Femur (tissue), 1 donor: ENCODE results near the gene ARSJ.
"Not testable (repeated sequence)": the region's sequence is repeated elsewhere in the genome, so short reads cannot be mapped to it uniquely, and the experiment has no call there.

ENCODE experiments used
- DNase-seq: peaks from one replicate; pipeline ENCODE4 v3.0.0-alpha.2; 2017

The ARSJ gene

DNA sequence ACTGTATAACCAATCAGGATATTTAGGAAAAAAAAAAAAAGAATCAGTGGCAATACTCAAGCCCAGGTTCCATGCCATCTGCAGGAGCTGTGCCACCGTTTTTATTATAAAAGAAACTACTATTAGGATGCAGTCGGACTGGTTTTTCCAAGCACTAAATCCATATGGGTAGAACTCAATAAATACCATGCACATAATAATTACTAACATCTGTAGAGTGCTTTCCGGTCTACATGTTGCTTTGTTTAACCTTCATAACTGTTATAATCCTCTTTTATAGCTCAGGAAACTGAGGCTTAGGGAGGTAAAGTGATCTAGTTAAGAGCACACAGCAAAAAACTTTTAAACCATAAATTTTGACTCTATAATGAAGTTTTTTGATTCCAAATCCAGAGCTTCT lies 24.0 kb downstream of the ARSJ start:
- DNase-seq = no peak

DNA sequence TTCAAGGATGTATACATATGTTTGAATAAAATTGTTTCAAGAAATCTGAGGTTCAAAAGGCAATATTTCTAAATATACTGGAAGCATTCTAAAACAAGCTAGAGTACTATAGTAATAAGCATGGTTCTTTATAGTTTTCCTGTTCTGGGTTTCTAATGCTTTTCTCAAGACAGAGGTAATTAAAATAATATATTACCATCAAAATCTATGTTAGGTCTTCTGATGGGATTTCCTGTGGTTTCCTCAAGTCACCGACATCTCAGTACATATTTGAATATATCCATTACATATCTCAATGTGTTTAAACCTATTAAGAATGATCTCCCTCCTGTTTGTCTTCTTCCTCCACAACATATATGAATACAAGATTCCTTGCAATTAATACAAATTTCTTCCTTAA lies 25.6 kb downstream of the ARSJ start:
- DNase-seq = no peak

DNA sequence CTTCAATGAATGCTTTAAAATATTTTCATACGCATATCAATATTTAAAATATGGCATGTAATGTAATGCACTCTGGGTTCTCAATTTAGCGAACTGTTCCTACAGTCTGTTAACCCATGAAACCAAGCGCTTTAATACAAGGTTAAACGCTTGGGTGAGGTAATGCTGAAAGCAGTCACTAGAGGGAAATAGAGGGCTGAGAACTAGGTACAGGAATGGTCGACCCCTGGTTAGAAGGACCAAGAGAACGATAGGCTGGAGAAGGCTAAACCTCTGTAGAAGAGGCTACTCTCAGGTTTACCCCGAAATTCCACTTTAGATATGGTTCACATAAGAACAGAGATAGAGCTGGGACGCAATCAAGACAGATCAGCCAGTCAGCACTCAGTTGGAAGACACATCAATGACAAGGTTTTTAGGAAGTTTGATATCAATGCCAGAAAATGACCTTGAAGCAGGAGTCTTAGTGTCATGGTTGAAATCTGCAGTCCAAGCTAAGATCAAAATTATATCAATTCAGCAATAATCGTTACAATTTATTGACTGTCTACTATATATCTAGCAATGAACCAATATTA lies 26.9 kb downstream of the ARSJ start:
- no peak for DNase-seq

DNA sequence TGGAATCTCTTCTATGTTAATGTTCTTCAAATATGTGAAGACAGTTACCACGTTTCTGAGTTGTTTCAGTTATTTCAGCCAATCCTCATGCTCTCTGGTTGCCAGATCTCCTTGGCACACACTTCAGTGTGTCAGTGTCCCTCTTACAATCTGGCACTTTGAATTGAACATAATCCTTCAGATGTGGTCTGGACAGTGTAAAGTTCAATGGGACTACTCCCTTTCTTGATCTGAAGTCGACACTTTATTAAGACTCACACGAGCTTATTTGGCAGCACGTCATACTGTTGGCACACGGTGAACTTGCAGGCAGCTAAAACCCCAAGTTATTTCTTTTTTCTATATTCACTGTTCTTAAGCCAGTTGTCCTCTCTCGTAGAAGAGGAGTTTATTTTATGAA lies 28.2 kb downstream of the ARSJ start:
- DNase-seq = peak; percentile 49

DNA sequence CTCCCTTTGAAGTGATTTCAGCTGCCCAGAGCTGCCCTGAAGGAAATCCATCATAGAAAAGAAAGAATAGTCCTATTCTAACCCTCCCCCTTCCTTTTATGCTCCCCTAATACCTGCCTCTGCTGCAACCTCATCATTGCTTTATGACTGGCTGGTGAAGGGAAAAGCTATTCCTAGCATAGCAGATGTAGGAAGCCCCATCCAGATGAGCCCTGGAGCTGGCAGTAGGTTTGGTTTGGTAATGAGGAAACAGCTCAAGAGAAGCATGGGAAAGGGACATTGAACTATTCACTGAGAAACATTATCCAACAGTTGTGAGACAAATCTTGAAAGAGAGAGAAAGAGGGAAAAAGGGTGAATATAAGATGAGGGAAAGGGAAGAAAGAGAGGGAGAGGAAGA lies 29.2 kb downstream of the ARSJ start:
- no peak for DNase-seq

DNA sequence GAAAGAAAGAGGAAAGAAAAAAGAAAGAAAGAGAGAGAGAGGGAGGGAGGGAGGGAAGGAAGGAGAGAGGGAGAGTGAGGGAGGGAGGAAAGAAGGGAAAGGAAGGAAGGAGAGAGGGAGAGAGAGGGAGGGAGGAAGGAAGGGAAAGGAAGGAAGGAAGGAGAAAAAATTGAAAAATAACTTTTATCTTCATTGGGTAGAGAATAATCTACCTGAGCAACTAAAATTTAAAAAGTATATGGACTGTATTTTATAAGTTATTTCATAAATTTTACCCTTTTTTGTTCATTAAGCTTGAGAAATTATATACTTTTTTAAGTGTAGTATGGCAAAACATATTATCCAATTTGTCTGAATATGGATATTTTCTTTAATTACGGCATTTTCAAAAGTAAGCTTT lies 32.0 kb downstream of the ARSJ start:
- DNase-seq = no peak

DNA sequence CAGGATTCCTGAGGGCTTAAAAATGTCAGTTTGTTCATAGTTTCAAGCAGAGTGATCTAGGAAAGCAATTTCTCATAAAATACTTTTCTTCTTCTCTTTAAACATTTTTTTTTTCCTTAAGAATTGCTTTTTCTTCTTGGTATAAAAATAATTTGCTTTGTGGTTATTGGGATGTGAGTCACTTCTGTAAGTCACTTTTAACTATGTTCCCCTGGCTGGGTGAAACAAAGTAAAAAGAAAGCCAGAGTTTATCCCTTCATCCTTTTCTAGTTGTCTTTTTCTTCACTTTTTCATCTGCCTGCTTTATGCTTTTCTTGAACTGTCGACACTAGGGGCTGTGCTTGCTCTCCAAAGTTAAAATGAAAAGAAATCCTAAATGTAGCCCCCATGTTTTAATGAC lies 33.5 kb downstream of the ARSJ start:
- DNase-seq = no peak

DNA sequence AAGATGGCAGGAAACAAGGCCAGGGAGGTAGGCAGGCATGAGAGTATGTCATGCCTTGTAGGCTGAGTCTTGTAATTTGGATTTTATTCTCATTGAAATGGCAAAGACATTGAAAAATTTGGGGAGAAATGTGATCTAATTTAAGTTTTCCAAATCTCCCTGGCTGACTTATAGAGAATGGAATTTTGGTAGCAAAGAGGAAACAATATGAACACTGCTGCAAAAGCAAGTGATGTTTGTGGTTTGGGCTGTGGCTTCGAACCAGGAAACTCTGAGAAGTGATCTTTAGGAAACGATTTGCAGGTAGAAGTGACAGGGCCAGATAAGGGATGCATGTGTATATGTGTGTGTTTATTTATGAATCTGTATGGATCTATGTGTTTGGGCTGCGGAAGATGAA lies 35.6 kb downstream of the ARSJ start:
- no peak for DNase-seq

DNA sequence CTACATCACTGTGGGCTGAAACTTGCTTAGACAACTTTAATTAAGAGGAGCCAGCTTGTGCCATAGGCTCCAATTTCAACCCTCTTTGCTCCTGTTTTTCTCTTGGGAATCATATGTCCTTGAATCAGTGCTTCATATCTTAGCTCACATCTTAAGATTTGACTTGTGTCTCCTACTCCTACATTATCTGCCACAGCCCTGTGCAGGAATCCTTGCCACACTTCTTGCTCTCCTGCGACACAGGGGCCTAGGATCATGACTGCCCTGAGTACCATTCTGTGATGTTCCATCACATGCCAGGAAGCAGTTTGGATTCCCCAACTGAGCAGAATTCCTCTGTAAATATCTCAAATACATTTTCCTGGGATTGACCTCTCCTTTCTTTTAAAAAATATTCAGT lies 36.4 kb downstream of the ARSJ start:
- no peak for DNase-seq

DNA sequence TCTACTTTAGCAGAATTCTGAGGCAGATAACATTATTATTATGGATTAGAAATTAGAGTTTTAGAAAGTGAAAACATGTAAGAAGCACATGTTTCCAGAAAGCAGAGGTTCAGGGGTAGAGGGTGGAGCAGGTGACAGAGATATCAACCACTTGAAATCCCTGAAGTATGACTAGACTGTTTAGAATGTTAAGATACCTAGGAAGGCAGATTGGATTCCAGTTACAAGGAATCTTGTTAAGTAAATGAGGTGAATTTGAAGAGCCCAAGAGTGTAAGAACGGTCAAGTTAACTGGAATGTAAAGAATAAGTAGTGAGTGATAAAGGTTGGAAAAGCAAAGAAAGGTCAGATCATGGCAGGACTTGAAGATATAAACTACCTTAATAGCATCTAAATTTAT lies 37.6 kb downstream of the ARSJ start:
- DNase-seq = no peak

DNA sequence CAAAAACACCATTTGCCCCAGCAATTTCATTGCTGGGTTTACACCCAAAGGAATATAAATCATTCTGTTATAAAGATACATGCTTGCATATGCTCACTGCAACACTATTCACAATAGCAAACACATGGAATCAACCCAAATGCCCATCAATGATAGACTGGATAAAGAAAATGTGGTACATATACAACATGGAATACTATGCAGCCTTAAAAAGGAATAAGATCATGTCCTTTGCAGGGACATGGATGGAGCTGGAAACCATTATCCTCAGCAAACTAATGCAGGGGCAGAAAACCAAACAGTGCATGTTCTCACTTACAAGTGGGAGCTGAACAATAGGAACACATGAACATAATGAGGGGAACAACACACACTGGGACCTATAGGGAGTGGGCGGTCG lies 39.3 kb downstream of the ARSJ start:
- not testable (repeated sequence) for DNase-seq

DNA sequence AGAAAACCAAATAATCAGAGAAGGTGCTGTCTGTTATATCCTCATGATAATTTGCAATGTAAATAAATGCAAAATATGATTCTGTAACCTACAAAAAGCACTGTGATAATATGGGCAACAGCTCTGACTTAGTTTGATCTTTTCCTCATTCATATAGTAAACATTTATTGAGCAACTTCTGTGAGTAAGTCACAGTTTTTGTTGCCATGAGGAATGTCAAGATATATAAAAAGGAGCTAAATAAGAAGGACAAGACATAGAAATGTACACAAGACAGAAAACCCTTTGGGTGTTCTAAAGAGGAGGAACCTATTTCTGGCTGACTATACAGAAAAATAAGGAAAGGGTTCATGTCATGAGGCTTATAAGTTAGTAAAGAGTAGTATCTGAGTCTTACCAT lies 44.3 kb downstream of the ARSJ start:
- DNase-seq = no peak

DNA sequence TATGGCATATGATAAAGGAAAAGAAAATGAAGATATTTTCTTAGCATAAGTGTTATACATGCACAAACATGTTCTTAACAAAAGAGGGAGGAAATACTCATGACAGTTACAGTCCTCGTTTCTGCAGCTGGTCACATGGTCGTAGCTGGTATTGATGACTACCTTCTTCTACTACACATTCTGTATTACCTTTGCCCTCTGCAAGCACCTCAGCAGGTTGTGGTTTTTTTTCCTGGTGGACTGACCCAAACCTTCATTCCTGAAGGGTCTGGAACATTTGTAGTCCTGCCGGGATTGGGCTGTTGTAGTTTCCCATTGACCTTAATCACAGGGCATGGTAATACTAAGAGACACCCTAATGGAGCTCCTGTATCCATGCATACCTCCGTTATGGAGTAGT lies 54.7 kb downstream of the ARSJ start:
- not testable (repeated sequence) for DNase-seq

DNA sequence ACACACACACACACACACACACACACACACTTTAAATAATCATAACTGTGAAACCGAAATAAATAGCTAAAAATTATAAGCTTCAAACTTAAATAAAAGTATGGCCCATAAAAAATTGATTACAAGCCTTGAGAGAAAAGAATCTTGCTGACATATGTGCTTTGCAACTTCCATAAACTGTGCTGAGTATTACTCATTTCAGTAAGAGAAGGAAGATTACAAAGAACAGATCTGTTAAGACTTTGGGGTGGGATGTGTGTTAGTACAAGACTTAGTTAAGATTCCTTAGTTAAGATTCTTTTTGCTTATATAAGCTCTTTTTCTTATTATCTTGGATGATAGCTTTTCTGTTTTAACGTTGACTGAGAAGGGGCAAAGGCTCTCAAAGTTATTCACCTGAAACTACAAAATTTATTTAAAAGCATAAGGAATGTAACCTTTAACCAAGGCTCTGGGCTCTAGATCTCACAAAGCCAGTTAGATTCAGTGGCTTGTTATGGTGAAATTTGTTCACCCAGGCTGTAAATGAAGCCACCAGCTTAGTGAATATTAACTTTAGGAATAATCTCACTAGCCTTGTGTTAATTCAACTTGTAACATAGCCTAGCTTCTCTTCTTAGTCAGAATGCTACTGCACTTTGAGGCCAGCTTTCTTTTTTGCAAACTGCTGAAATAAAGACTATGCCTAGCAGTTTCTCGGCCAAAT lies 58.2 kb downstream of the ARSJ start:
- DNase-seq = no peak

DNA sequence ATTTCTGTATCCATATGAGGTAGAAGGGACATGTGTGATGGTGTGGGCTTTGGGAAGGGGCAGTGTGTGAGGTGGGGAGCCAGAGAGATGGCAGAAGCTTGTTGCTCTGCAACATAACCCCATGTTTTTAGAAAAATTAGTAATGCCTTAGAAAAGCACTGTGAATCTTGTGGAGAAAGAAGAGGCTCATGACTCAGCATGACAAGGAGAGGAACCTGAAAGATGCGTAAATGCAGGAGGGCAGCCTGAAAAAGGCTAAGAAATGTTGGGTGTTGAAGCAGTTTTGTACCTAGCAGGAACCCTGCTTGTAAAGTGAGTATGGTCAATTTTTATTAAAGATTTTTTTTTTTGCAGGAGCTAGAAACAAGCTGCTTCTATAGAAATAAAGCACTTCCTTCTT lies 59.8 kb downstream of the ARSJ start:
- no peak for DNase-seq

DNA sequence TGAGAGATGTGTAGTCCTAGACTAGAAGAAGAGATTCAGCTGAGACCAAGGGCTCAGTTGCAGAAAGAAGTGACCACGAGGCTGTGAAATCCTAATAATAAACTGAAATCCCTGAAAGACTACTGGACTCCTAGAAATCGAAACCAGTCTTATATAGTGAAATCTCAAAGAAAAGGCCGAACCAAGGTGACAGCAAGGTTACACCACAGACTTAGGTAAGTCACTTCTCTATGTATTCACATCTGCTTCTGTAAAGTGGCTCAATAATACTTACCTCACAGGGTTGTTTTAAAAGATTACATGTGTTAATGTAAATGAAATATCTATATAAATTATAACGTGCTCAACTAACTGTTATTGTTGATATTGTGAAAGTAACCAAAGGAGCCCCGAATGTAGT lies 60.3 kb downstream of the ARSJ start:
- no peak for DNase-seq

DNA sequence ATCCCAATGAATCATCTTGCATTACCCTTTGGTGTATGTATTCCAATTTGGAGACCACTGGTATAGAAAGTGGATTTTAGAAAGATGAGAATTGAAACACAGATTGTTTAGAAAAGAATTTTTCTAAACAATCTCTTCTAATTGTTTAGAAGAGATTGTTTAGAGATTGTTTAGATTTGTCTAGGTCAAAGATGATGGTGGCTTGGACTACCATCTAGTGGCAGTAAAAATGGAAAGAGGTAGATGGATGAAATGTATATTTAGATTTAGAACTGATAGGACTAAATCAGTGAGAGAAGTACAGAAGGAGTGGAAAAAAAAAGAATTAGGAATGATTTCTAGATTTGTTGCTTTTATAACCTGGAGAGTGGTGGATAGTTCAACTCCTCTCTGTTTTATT lies 70.6 kb downstream of the ARSJ start:
- no peak for DNase-seq

DNA sequence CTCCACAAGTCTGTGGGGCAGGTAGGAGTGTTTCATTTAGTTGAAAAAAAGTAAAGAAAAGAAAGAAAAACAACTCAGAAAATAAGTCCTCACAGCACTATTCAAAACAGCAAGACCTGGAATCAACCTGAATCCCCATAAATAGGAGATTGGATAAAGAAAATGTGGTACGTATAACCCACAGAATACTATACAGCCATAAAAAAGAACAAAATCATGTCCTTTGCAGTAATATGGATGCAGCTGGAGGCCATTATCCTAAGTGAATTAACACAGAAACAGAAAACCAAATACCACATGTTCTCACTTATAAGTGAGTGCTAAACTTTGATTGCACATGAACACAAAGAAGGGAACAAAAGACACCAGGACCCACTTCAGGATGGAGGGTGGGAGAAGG lies 71.9 kb downstream of the ARSJ start:
- DNase-seq = no peak

DNA sequence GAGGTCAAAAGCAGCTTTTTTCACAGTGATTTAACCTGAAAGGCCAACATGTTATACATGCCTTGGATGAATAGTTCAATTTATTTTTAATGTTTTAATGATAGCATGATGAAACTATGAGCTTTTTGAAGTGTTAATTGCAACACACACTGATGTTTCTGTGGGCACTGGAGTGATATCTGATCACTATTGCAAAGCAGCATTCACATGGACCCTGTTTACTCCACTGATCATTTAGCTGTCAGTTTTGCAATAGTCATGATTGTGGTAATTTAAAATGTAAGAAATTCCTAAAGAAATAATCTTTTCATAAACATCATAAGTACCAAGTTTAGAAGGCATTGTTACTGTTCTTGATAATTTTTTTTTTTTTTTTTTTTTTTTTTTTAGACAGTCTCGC lies 74.1 kb downstream of the ARSJ start:
- DNase-seq = no peak

DNA sequence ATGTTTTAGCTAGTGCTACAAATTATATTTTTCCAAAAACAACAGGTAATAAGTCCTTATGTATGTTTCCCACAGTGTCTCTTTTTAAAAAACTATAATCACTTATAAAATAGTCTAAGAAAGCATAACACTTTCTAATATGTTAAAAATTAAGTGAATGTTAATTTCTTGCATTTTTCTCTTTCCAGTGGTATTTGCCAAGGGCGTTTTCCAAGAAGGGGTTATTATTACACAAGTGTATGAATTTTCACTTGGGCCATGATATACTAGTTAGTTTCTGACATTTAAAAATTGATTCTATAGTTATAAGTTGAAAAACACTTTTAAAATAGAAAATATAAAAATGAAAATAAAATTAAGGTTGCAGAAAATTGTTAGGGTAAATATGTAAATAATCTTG lies 74.6 kb downstream of the ARSJ start:
- DNase-seq = no peak

DNA sequence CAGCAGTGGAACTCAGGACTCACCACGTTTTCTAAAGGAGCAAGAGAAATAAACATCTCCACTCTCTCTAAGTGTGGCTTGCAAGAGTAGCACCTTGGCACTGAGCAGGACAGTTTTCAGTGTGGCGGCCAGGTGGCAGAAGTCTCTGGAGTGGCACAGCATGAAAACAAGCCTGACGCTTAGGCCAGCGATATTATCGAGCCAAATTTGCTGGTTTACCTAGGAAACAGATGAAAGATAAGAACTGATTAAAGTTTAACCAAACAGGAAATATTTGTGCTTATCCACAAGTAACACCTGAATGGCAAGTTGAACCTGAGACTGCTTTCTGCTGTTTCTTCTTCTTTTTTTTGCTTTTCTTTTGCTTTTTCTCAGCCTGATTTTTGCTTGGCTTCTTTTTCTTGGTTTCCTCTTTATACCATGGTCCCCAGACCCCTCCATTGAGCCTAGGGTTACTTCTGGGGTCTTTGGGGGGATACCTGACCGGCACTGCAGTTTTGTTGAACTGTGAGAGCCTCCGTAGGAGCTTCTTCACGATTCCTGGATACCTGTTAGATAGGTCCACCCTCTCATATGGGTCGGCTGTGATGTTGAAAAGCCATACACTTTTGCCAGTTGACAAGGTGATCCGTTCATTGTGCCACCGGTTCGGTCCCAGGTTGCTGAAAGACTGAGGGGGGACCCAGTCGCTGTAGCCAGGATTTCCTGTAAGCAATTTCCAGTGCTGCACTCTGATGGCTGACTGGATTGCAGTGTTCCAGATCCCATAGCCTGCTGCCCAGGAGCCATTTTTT lies 77.3 kb downstream of the ARSJ start:
- no peak for DNase-seq

DNA sequence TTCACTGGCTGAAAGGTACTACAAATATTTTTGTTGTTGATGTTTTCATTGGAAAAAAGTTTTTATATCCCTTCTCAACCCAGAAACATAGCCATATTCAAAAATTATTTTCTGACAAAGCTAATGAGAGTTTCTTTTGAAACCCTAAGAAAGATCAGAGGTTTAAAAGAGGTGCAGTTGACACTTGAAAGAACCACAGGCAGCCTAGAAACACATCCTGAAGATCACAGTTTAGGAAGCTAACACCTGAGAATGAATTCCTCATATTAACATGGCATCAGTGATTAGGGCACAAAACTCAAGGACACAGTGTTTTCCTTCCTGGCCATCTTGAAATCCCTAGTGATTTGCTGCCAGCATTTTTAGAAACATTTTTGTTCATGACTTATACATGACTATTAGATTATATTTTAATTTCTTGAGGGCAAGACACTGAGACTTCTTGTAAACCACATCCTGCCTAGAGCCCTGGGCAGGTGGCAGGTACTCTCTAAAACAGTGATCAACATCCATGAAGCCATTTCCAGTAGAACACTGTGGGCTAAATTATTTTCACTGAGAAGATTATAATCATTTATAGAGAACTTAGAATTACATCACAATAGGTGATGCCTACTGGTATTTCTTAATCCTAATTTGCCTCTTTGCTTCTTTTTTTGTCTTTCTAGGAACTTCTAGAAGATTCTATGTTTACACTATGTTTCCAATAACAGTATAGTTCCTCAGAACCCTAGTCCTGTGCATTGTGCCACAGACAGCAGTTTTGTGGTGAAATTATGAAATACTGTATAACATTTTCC lies 80.0 kb downstream of the ARSJ start:
- DNase-seq = no peak

DNA sequence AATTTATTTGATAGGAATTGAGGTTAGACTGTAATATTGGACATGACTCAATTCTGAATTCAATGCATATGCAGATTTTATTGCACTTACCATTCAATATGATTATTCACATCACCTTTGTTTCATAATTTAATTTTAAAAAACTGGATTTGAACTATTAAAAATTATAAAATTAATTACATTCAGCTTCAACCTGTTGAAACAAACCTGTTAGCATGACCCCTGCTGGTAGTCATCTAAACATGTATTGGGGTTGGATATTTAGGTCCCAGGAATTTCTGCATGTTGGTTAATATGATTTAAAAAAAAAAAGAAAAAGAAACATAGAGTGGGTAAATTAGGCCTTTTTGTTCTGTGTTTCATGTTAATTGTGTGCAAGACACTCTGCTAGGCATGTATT lies 85.9 kb downstream of the ARSJ start:
- no peak for DNase-seq

DNA sequence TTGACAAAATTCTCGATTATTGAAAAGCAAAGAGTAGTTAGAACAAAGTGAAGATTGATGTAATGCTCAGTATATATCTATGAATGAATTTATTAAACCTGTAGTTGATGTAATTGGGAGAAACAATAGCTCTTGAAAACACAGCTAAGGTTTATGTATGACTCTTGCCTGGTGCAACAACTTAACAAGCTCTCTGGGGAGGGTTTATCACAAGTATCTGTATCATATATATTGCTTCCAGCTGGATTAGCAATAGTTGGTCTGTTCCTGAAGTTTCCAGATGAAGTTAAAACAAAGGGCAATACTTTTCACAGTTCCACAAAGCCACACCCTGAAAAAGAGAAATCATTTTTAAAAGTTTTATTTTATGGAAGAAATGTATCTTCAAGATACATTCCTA lies 91.4 kb downstream of the ARSJ start:
- DNase-seq = no peak
